ENCODE results near the gene YRDC.

DNA sequence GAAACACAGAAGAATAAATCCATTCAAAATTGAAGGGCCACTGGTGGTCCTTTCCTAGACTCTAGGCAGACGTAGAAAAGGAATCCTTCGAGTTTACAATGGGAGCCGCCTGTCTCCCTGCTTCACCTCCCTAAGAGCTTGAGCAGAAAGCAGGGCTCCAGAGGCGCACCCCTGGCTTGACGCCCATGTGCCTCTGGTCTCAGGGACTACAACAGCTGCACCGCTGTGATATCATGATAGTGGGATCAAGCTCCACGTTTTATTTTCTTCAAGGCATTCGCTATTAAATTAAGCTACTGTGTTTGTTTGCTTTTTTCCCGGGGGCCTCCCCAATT, 821 bp downstream of the YRDC start:
- TF ChIP-seq POLR2A (IDR thresholded peaks at IDR 0.05) (no peak), CTCF (IDR thresholded peaks at IDR 0.05) (no peak), POLR2AphosphoS5 (IDR thresholded peaks at IDR 0.05; ENCODE audit: insufficient read depth in 1 of 2, low read depth in 1 of 2) (no peak)
